HG03432 (cell line): Measurements from ENCODE around the gene ARL4C.

Experiments
- ATAC-seq: cut with Tn5 transposase; IDR thresholded peaks from one replicate; pipeline ENCODE4 v1.9.1; 2021; ENCODE audit warnings: mild to moderate bottlenecking, moderate library complexity; ENCODE audit not compliant: unreplicated experiment

Gene ARL4C

GRCh38 chr2:234500394-234501006 is 3.6 kb upstream of the ARL4C start:
- peak; percentile 33 for ATAC-seq

GRCh38 chr2:234497594-234498235 is 834 bp upstream of the ARL4C start:
- no peak for ATAC-seq

- ATAC-seq: peak; percentile 64
Measured at GRCh38 chr2:234496055-234496834, 636 bp downstream of the ARL4C start.

GRCh38 chr2:234495251-234496054 is 1.4 kb downstream of the ARL4C start:
- ATAC-seq: no peak

GRCh38 chr2:234494361-234495250 is 2.3 kb downstream of the ARL4C start:
- ATAC-seq: no peak

- no peak for ATAC-seq
Measured at GRCh38 chr2:234493796-234494195, 3.1 kb downstream of the ARL4C start.

- no peak for ATAC-seq
Measured at GRCh38 chr2:234492717-234493485, 4.0 kb downstream of the ARL4C start.

GRCh38 chr2:234491897-234492296 is 5.0 kb downstream of the ARL4C start:
- no peak for ATAC-seq

GRCh38 chr2:234491281-234491680 is 5.6 kb downstream of the ARL4C start:
- no peak for ATAC-seq

- ATAC-seq: peak; percentile 34
Measured at GRCh38 chr2:234490271-234491091, 6.4 kb downstream of the ARL4C start.

GRCh38 chr2:234488913-234489451 is 7.9 kb downstream of the ARL4C start:
- peak; percentile 70 for ATAC-seq

GRCh38 chr2:234488486-234488885 is 8.4 kb downstream of the ARL4C start:
- no peak for ATAC-seq

- no peak for ATAC-seq
Measured at GRCh38 chr2:234487356-234487755, 9.5 kb downstream of the ARL4C start.

- ATAC-seq: peak; percentile 73
Measured at GRCh38 chr2:234483568-234484251, 13.2 kb downstream of the ARL4C start.

GRCh38 chr2:234481301-234481700 is 15.6 kb downstream of the ARL4C start:
- ATAC-seq: no peak

GRCh38 chr2:234480337-234480736 is 16.5 kb downstream of the ARL4C start:
- ATAC-seq: no peak

GRCh38 chr2:234479465-234479864 is 17.4 kb downstream of the ARL4C start:
- no peak for ATAC-seq
